A549 (cell line): Measurements from ENCODE around the gene SMIM27. TPM values are rescaled to one million over a fixed set of nuclear protein-coding genes. Genes with fewer than 3 reads are reported as not detected.

Experiments
- ATAC-seq, 2 experiments: fragments of 200-7000 bp in 1 of 2; fragments of >200 bp in 1 of 2; cut with Nextera tagmentation in 1 of 2; cut with Tn5 transposase in 1 of 2; 3 replicates each; pipeline versions ENCODE4 v1.8.0 to v1.9.1; 2018 to 2020; ENCODE audit warnings: mild to moderate bottlenecking in 1 of 2, moderate library complexity in 1 of 2
- CTCF ChIA-PET: fragments of 300-600 bp; sonication (Branson Sonifier 250); formaldehyde crosslinking; extraction: SDS; loops from one replicate; lab custom pipeline; 2021; ENCODE audit warnings: antibody characterized with exemption, inconsistent platforms; lab: Yijun Ruan, JAX
- POLR2A ChIA-PET: fragments of 350-600 bp; formaldehyde crosslinking; extraction: SDS; loops from one replicate; lab custom pipeline; 2021; ENCODE audit warnings: antibody characterized with exemption, inconsistent platforms; lab: Yijun Ruan, JAX
- DNase-seq, 2 experiments: peaks; one replicate each; pipeline versions ENCODE4 v3.0.0 to v3.0.0-alpha.2; 2011 to 2016; ENCODE audit warnings: low read depth in 1 of 2, low spot score in 1 of 2
- FAIRE-seq: peaks from 2 replicates; lab custom pipeline; 2011; peaks lifted over from hg19 to GRCh38; lab: Jason Lieb, UNC
- H3K27ac ChIP-seq, 2 experiments: fragments of >200 bp; sonication (Bioruptor Twin); formaldehyde crosslinking; 3 replicates each; pipeline ENCODE4 v1.5.1; 2016 to 2017
- H3K4me1 ChIP-seq: fragments of >200 bp; sonication (Bioruptor Twin); formaldehyde crosslinking; 3 replicates; pipeline ENCODE4 v1.6.1; 2016
- H3K4me2 ChIP-seq: fragments of >200 bp; sonication (Bioruptor Twin); formaldehyde crosslinking; 3 replicates; pipeline ENCODE4 v1.6.1; 2016
- H3K4me3 ChIP-seq: fragments of >200 bp; sonication (Bioruptor Twin); formaldehyde crosslinking; 3 replicates; pipeline ENCODE4 v1.5.1; 2016
- H3K9me3 ChIP-seq: fragments of >200 bp; sonication (Bioruptor Twin); formaldehyde crosslinking; 3 replicates; pipeline ENCODE4 v1.6.1; 2016
- CBX8 ChIP-seq: fragments of 200-600 bp; sonication (generic); IDR thresholded peaks from 2 replicates; pipeline ENCODE4 v1.6.1; 2016
- CEBPB ChIP-seq, 2 experiments: fragments of >200 bp in 1 of 2; sonication (Bioruptor Twin) in 1 of 2; formaldehyde crosslinking in 1 of 2; IDR thresholded peaks; 2 replicates each; pipeline ENCODE4 v1.6.1; 2012 to 2016
- CHD4 ChIP-seq: fragments of 200-600 bp; sonication (generic); IDR thresholded peaks from 2 replicates; pipeline ENCODE4 v1.6.1; 2016; ENCODE audit warnings: antibody characterized with exemption, mild to moderate bottlenecking, borderline replicate concordance
- EHF ChIP-seq: fragments of 250-450 bp; sonication (Bioruptor Pico); IDR thresholded peaks from 2 replicates; pipeline ENCODE4 v1.5.0; 2020; ENCODE audit warnings: mild to moderate bottlenecking
- ESRRA ChIP-seq: fragments of 150-350 bp; IDR thresholded peaks from 2 replicates; pipeline ENCODE4 v1.6.1; 2014; ENCODE audit warnings: mild to moderate bottlenecking, low read length, borderline replicate concordance
- FOSB ChIP-seq: fragments of 250-450 bp; sonication (Bioruptor Pico); IDR thresholded peaks from 2 replicates; pipeline ENCODE4 v1.5.0; 2020; ENCODE audit warnings: mild to moderate bottlenecking, moderate library complexity
- HEYL ChIP-seq: fragments of 250-450 bp; sonication (Bioruptor Pico); IDR thresholded peaks from 2 replicates; pipeline ENCODE4 v1.8.0; 2021; ENCODE audit warnings: mild to moderate bottlenecking, moderate library complexity
- HOXB5 ChIP-seq: fragments of 250-450 bp; sonication (Bioruptor Pico); IDR thresholded peaks from 2 replicates; pipeline ENCODE4 v1.5.0; 2020; ENCODE audit warnings: mild to moderate bottlenecking, moderate library complexity
- JUNB ChIP-seq: fragments of >200 bp; sonication (Bioruptor Twin); formaldehyde crosslinking; IDR thresholded peaks from 2 replicates; pipeline ENCODE4 v1.6.1; 2016
- MAFK ChIP-seq: fragments of 450-650 bp; IDR thresholded peaks from 2 replicates; pipeline ENCODE4 v1.6.1; 2014; ENCODE audit not compliant: partially characterized antibody
- MYC ChIP-seq: IDR thresholded peaks from 2 replicates; pipeline ENCODE4 v1.6.1; 2012; ENCODE audit warnings: mild to moderate bottlenecking, inconsistent platforms, low read length, improper control_type of control experiment, borderline replicate concordance
- NPAS2 ChIP-seq: fragments of 250-450 bp; sonication (Bioruptor Pico); IDR thresholded peaks from 2 replicates; pipeline ENCODE4 v1.8.0; 2022; ENCODE audit warnings: mild to moderate bottlenecking, moderate library complexity, borderline replicate concordance
- PHF8 ChIP-seq: fragments of 200-600 bp; sonication (generic); IDR thresholded peaks from 2 replicates; pipeline ENCODE4 v1.6.1; 2016; ENCODE audit warnings: low read depth, mild to moderate bottlenecking, antibody characterized with exemption, moderate library complexity, borderline replicate concordance
- POLR2A ChIP-seq: IDR thresholded peaks from 2 replicates; pipeline ENCODE4 v1.6.1; 2012; ENCODE audit warnings: mild to moderate bottlenecking, low read length
- RAD21 ChIP-seq, 2 experiments: fragments of >200 bp in 1 of 2; sonication (Bioruptor Twin) in 1 of 2; formaldehyde crosslinking in 1 of 2; IDR thresholded peaks in 1 of 2; conservative IDR thresholded peaks in 1 of 2; 2 replicates in 1 of 2; 3 replicates in 1 of 2; pipeline ENCODE4 v1.6.1; 2012 to 2018; ENCODE audit warnings: inconsistent platforms in 1 of 2
- RCOR1 ChIP-seq: fragments of 150-350 bp; IDR thresholded peaks from 2 replicates; pipeline ENCODE4 v1.6.1; 2014; ENCODE audit warnings: antibody characterized with exemption, low read length, low read depth
- RNF2 ChIP-seq: fragments of 200-600 bp; sonication (generic); IDR thresholded peaks from 2 replicates; pipeline ENCODE4 v1.6.1; 2016; ENCODE audit warnings: low read depth, mild to moderate bottlenecking, antibody characterized with exemption, moderate library complexity, borderline replicate concordance
- ZNF302 ChIP-seq: fragments of 250-450 bp; sonication (Bioruptor Pico); IDR thresholded peaks from 2 replicates; pipeline ENCODE4 v1.9.0; 2021; ENCODE audit warnings: inconsistent platforms, mild to moderate bottlenecking, moderate library complexity
- WGBS: methylation state at CpG from one replicate; pipeline ENCODE4 v1.1.6; 2017; ENCODE audit errors: missing lambda C conversion rate; 5-methylcytosine and 5-hydroxymethylcytosine counted together
- polyA plus RNA-seq, 4 experiments: library from polyadenylated mRNA; depleted of rRNA in 3 of 4; stranded (reverse); fragments of >200 nt; fragmentation: RNase III in 1 of 4; extraction: RNeasy Plus Mini Kit Qiagen cat#74134 plus additional on column Dnase treatment in 1 of 4; gene quantifications; 2 replicates in 3 of 4; 3 replicates in 1 of 4; pipeline ENCODE4 v1.2.3, GENCODE V29; 2011 to 2017
- TF ChIP-seq, protein P1 (sequence below): fragments of 450-650 bp; IDR thresholded peaks from 2 replicates; pipeline ENCODE4 v1.6.1; 2014; ENCODE audit warnings: antibody characterized with exemption
- TF ChIP-seq, protein P2 (sequence below): IDR thresholded peaks from 2 replicates; pipeline ENCODE4 v1.6.1; 2012
- TF ChIP-seq, protein P3 (sequence below): fragments of >200 bp; sonication (Bioruptor Twin); formaldehyde crosslinking; IDR thresholded peaks from 3 replicates; pipeline ENCODE4 v1.6.1; 2016
- TF ChIP-seq, protein P4 (sequence below): fragments of >200 bp; sonication (Bioruptor Twin); formaldehyde crosslinking; IDR thresholded peaks from 3 replicates; pipeline ENCODE4 v1.5.1; 2016
- TF ChIP-seq, protein P5 (sequence below): fragments of 250-450 bp; sonication (Bioruptor Pico); IDR thresholded peaks from 2 replicates; pipeline ENCODE4 v1.5.0; 2021; ENCODE audit warnings: mild to moderate bottlenecking, moderate library complexity, borderline replicate concordance
- TF ChIP-seq, protein P6 (sequence below): fragments of >200 bp; sonication (Bioruptor Twin); formaldehyde crosslinking; IDR thresholded peaks from 2 replicates; pipeline ENCODE4 v1.6.1; 2016
- TF ChIP-seq, protein P7 (sequence below): IDR thresholded peaks from 2 replicates; pipeline ENCODE4 v1.6.1; 2012

SMIM27 gene
- polyA plus RNA-seq, 2 of the 4 experiments (the other 2 are of a cell fraction), result 12.4 to 21.1 TPM

DNA sequence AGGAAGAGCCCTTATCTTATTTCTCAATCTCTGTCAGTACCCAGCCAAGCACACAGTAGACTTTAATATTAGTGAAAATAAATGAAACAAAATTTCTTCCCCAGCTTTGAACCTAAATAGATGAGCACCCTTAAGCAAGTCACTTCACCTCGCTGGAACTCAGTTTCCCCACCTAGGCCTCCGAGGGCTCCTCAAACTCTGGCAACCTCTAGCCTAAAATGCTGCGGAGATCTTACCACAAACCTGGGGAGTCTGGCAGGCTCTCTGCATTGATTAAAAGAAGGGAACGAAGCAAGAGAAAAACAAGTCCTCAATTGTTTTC, 26.5 kb upstream of the SMIM27 start:
- TF ChIP-seq RNF2 (no peak), MYC (no peak), CBX8 (no peak), CHD4 (no peak), EHF (CRISPR knock-in tag) (no peak)
- TF ChIP-seq, protein P1, sequence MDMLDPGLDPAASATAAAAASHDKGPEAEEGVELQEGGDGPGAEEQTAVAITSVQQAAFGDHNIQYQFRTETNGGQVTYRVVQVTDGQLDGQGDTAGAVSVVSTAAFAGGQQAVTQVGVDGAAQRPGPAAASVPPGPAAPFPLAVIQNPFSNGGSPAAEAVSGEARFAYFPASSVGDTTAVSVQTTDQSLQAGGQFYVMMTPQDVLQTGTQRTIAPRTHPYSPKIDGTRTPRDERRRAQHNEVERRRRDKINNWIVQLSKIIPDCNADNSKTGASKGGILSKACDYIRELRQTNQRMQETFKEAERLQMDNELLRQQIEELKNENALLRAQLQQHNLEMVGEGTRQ, result no peak
- TF ChIP-seq, protein P2, sequence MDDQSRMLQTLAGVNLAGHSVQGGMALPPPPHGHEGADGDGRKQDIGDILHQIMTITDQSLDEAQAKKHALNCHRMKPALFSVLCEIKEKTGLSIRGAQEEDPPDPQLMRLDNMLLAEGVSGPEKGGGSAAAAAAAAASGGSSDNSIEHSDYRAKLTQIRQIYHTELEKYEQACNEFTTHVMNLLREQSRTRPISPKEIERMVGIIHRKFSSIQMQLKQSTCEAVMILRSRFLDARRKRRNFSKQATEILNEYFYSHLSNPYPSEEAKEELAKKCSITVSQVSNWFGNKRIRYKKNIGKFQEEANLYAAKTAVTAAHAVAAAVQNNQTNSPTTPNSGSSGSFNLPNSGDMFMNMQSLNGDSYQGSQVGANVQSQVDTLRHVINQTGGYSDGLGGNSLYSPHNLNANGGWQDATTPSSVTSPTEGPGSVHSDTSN, result no peak
- TF ChIP-seq, protein P3, sequence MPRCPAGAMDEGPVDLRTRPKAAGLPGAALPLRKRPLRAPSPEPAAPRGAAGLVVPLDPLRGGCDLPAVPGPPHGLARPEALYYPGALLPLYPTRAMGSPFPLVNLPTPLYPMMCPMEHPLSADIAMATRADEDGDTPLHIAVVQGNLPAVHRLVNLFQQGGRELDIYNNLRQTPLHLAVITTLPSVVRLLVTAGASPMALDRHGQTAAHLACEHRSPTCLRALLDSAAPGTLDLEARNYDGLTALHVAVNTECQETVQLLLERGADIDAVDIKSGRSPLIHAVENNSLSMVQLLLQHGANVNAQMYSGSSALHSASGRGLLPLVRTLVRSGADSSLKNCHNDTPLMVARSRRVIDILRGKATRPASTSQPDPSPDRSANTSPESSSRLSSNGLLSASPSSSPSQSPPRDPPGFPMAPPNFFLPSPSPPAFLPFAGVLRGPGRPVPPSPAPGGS, result no peak
- Histone ChIP-seq H3K4me2 (peak overlapping the region; percentile 82), H3K4me1 (peaks cover 6% of the 10 kb centered on the region; the same call in 2 of the 3 replicates), H3K9me3 (peaks cover 3% of the 10 kb centered on the region; the same call in 1 of the 3 replicates), H3K27ac (peak overlapping the region; percentile 46 to 83), H3K4me3 (peak overlapping the region; percentile 58)
- WGBS, result 6% methylated on average over 4 of the region's 4 CpGs
- POLR2A ChIA-PET, result interaction anchor here (0.7 to 2.7 kb wide), 5 partner anchors 24 to 499 kb away, joined by 3 to 25 read pairs (median 10); partner anchors contain the start of genes ACO1 and DNAJA1
- CTCF ChIA-PET, result interaction anchor here (0.8 to 10.2 kb wide), 24 partner anchors 8 to 442 kb away, joined by 3 to 159 read pairs (median 5); partner anchors contain the start of genes ACO1 and NDUFB6
- ATAC-seq (no peak; a peak in 1 of 6 replicates), DNase-seq (no peak), FAIRE-seq (no peak)

DNA sequence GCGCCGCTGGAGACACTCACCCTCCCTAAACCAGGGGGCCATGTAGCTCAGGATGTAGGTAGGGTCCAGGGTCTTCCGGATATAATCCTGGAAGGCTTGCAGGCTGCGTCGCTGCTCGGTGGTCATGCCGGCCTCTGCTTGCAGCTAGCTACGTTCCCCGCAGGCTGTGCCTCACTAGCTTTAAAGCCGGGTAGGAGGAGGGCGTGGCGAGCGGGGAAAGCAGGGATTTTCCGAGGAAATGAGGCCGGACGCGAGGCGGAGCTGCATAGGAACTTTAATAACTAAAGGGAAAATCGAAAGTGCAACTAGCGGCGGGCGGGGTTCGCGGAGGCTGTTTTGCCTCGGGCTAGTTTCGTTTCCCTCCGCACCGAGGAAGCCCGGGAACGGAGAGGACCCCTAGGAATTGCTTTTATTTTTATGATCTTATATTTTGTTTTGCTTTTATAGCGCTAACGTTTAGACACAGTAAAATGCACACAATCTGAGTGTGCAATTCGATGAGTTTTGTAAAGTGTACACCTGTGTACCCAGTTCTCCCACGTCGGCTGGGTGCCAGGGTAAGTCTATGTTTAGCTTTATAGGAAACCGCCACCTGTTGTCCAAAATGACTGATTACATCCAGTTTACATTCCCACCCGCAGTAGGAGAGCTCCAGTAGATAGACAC, 26.0 kb upstream of the SMIM27 start, which contains the start of gene RIGI:
RIGI (minus strand) TSS at position 156 of the 666 bp plus-strand sequence; CDS start at position 126, 30 bp downstream.
- H3K4me3 ChIP-seq, result peak within 1 kb of the TSS; percentile 58
- FAIRE-seq (peak; percentile 18), ATAC-seq (peak; percentile 92 to 93), DNase-seq (peak; percentile 64 to 85)
- ChIA-PET POLR2A (interaction anchor here (0.8 to 2.7 kb wide), 4 partner anchors 24 to 147 kb away, joined by 3 to 25 read pairs (median 12); partner anchors contain the start of gene ACO1), CTCF (interaction anchor here (0.6 to 10.2 kb wide), 31 partner anchors 9 to 452 kb away, joined by 3 to 159 read pairs (median 5); partner anchors contain the start of genes ACO1 and NDUFB6)
- H3K9me3 ChIP-seq, result peaks cover 8% of the 10 kb centered on the region; the same call in 1 of the 3 replicates
- H3K27ac ChIP-seq, result peak within 1 kb of the TSS; percentile 46 to 83
- H3K4me1 ChIP-seq, result peaks cover 6% of the 10 kb centered on the region; the same call in 2 of the 3 replicates
- under 1% methylated on average over 37 of the region's 37 CpGs for WGBS
- peak within 1 kb of the TSS; percentile 82 for H3K4me2 ChIP-seq
- TF ChIP-seq, protein P3, result no peak
- no peak for TF ChIP-seq ESRRA
- no peak for TF ChIP-seq HEYL (CRISPR knock-in tag)
- TF ChIP-seq POLR2A, result 0 out of 2 replicates have a peak, but pooled peaks have one; percentile 19
- TF ChIP-seq FOSB (CRISPR knock-in tag), result no peak
- TF ChIP-seq MAFK, result no peak
- peak; percentile 58 to 74 for TF ChIP-seq RAD21 (conservative IDR thresholded peaks at IDR 0.05 in 1 of 2, IDR thresholded peaks at IDR 0.05 in 1 of 2)
- TF ChIP-seq, protein P2, result no peak
- no peak for TF ChIP-seq JUNB
- no peak for TF ChIP-seq CEBPB (IDR thresholded peaks at IDR 0.05)
- TF ChIP-seq, protein P4, sequence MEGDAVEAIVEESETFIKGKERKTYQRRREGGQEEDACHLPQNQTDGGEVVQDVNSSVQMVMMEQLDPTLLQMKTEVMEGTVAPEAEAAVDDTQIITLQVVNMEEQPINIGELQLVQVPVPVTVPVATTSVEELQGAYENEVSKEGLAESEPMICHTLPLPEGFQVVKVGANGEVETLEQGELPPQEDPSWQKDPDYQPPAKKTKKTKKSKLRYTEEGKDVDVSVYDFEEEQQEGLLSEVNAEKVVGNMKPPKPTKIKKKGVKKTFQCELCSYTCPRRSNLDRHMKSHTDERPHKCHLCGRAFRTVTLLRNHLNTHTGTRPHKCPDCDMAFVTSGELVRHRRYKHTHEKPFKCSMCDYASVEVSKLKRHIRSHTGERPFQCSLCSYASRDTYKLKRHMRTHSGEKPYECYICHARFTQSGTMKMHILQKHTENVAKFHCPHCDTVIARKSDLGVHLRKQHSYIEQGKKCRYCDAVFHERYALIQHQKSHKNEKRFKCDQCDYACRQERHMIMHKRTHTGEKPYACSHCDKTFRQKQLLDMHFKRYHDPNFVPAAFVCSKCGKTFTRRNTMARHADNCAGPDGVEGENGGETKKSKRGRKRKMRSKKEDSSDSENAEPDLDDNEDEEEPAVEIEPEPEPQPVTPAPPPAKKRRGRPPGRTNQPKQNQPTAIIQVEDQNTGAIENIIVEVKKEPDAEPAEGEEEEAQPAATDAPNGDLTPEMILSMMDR, result peak; percentile 71
- TF ChIP-seq, protein P5, sequence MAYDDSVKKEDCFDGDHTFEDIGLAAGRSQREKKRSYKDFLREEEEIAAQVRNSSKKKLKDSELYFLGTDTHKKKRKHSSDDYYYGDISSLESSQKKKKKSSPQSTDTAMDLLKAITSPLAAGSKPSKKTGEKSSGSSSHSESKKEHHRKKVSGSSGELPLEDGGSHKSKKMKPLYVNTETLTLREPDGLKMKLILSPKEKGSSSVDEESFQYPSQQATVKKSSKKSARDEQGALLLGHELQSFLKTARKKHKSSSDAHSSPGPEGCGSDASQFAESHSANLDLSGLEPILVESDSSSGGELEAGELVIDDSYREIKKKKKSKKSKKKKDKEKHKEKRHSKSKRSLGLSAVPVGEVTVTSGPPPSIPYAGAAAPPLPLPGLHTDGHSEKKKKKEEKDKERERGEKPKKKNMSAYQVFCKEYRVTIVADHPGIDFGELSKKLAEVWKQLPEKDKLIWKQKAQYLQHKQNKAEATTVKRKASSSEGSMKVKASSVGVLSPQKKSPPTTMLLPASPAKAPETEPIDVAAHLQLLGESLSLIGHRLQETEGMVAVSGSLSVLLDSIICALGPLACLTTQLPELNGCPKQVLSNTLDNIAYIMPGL (CRISPR knock-in tag), result no peak
- TF ChIP-seq HOXB5 (CRISPR knock-in tag), result no peak
- TF ChIP-seq, protein P6, sequence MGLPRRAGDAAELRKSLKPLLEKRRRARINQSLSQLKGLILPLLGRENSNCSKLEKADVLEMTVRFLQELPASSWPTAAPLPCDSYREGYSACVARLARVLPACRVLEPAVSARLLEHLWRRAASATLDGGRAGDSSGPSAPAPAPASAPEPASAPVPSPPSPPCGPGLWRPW, result no peak
- TF ChIP-seq, protein P7, sequence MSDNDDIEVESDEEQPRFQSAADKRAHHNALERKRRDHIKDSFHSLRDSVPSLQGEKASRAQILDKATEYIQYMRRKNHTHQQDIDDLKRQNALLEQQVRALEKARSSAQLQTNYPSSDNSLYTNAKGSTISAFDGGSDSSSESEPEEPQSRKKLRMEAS, result 0 out of 2 replicates have a peak, but pooled peaks have one; percentile 36
- TF ChIP-seq RCOR1, result no peak
- TF ChIP-seq ZNF302 (CRISPR knock-in tag), result no peak
- no peak for TF ChIP-seq NPAS2 (CRISPR knock-in tag)
- no peak for TF ChIP-seq PHF8
- no peak for TF ChIP-seq CBX8
